ES-I3 (cell line): ENCODE data around the gene RASGRF1.

Experiments used
- H3K36me3 ChIP-seq: 2 replicates; pipeline ENCODE4 v1.6.1; 2013; ENCODE audit warnings: mild to moderate bottlenecking, low read length, control low read depth, moderate library complexity; ENCODE audit not compliant: insufficient read depth
- H3K4me1 ChIP-seq: 2 replicates; pipeline ENCODE4 v1.6.1; 2013; ENCODE audit warnings: mild to moderate bottlenecking, control low read depth, low read length; ENCODE audit not compliant: insufficient read depth
- H3K9ac ChIP-seq: 2 replicates; pipeline ENCODE4 v1.6.1; 2013; ENCODE audit warnings: low read depth, mild to moderate bottlenecking, low read length, moderate library complexity
- H3K9me3 ChIP-seq: 2 replicates; pipeline ENCODE4 v1.6.1; 2013; ENCODE audit warnings: mild to moderate bottlenecking, low read length, moderate library complexity; ENCODE audit not compliant: control insufficient read depth, insufficient read depth

Gene RASGRF1

DNA sequence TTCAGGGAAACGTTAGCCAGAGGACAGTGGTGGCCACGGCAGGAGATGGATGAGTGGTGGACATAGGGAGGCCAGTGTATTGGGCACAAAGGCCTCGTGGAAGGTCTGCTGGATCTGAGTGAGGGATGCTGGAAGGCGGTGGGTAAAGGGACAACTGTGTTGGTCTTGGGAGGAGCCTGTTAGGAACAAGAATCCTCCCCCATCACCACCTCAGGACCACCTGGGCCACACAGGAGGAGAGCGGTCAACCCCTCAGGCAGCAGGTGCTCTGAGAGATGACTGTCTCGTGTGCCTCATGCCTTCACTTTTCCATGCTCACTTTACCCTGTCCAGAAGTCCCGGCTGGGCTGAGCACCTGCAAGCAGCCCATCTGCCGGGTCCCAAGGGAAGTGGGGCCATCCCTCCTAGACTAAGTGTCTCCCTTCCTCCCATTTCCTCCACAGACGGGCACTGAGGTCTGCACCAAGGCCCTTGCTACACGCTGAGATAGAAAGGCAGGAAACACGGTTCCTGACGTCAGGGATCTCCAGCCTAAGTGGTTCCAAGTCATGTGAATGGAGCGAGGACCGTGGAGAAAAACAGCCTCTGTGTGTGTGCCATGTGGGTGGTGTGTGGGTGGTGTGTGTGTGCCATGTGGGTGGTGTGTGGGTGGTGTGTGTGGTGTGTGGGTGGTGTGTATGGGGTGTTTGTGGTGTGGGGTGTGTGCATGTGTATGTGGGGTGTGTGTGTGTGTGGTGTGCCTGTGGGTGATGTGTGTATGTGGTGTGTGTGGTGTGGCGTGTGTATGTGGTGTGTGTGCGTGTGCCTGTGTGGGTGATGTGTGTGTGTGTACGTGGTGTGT, 97.9 kb downstream of the RASGRF1 start:
- Histone ChIP-seq H3K36me3 (no peaks in the 10 kb centered on the region), H3K4me1 (peaks cover 9% of the 10 kb centered on the region; the same call in 1 of the 2 replicates), H3K9me3 (no peaks in the 10 kb centered on the region), H3K9ac (no peak overlapping the region)

DNA sequence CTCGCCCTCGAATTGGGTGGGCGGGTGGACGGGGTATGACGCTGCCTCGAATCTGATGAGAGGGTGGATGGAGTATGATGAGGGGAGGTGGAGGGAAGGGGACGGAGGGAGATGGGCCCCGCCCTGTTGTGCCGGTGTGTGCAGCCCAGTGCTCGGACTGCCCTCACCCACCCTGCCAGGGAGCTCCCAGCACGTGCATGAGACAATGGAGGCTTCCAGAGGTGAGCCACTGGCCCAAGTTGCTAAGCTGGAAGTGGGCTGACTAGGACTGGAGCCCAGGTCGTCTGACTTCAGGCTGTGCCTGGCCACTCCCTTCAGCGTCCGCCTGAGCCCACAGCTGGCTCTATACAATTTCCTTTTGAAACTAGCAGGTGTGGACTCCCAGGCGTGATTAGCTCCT, 98.7 kb downstream of the RASGRF1 start:
- Histone ChIP-seq H3K4me1 (peaks cover 9% of the 10 kb centered on the region; the same call in 1 of the 2 replicates), H3K36me3 (no peaks in the 10 kb centered on the region), H3K9ac (no peak overlapping the region), H3K9me3 (no peaks in the 10 kb centered on the region)

DNA sequence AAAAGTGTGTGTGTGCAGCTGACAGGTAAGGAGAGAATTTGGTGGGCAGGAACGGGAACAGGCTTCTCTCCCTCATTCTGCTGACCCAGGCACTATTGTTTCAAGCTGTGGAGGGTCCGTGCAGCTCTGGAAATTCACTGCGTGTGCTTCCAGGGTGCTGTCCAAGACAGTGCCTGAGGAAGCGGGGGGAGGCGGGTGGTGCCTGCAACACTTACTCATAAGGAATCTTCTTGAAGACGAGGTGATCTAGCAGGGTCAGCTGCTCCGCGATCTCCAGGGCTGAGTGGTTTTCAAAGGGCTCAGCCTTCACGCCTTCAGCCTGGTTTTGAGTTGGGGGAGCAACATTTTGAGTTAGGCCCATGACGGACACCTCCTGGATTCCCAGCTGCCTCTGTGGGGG, 99.1 kb downstream of the RASGRF1 start:
- H3K9me3 ChIP-seq: no peaks in the 10 kb centered on the region
- H3K4me1 ChIP-seq: peaks cover 9% of the 10 kb centered on the region; the same call in 1 of the 2 replicates
- no peaks in the 10 kb centered on the region for H3K36me3 ChIP-seq
- H3K9ac ChIP-seq: no peak overlapping the region

DNA sequence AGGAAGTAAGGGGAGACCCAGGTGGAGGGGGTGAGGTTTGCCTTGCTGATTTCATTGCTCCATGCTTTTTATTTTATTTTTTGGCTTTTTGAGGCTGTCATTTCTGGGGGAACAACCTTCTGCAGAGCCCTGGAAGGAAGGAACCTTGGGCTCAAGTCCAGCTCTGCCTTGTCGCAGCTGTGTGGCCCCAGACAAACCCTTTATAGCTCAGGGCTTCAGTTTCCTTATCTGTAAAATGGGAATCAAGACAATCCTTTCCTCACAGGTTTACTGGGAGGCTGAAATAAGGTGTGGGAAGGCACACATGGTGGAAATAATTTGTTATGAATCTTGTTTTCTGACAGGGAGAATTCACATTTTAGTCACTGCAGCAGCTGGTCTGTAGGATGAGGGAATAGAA, 100.3 kb downstream of the RASGRF1 start:
- H3K4me1 ChIP-seq: peaks cover 5% of the 10 kb centered on the region; the same call in 1 of the 2 replicates
- H3K9ac ChIP-seq: no peak overlapping the region
- H3K9me3 ChIP-seq: no peaks in the 10 kb centered on the region
- H3K36me3 ChIP-seq: no peaks in the 10 kb centered on the region

DNA sequence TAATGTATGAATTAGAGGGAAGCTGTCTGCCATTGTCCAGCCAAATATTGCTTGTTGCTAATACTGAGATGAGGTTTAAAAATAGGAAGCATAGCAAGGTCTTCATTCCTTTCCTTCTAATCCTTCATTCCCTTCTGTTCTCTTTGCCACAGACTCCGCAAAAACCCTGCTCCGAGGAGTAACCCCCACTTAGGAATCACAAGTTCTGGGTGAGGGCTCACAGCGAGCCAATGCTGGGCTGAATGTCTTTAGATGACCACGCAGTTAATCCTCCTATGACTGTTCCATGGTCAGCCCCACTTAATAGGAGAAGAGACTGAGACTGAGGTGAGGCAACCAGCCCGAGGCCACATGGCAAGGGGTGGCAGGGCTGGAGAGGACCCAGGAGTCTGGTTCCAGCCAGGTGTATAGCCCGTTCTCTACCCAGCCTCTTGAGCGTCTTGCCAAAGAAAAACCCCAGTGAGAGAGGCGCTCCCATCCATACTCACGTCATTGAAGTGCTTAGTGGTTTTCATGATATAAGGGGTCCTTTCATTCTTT, 100.8 kb downstream of the RASGRF1 start:
- H3K36me3 ChIP-seq: no peaks in the 10 kb centered on the region
- H3K9ac ChIP-seq: no peak overlapping the region
- H3K4me1 ChIP-seq: peaks cover 5% of the 10 kb centered on the region; the same call in 1 of the 2 replicates
- no peaks in the 10 kb centered on the region for H3K9me3 ChIP-seq

DNA sequence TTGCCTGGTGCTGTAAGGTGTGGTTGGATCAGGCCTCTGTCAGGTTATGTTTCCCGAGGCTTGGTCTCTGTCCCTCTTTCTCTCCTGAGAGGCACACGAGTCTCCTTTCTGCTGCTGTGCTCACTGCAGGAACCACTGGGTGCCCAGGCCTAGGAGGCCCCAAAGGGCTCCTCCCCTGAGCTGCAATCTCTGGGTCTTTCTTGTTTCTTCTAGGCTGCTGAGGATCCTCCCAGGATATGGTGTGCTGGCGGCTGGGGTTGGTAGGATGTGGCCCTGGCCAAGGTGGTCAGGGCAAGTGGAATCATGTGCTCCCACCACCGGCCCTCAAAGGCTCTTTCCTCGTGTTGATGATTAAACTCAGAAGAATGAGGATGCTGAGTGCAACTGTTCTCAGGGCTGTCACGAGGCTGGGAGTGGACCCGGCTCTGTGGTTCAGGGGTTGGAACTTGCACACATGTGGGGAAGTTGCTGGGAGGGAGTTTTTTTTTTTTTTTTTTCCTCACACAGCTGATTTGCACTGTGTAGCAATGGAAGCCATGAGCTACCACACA, 102.1 kb downstream of the RASGRF1 start:
- Histone ChIP-seq H3K36me3 (no peaks in the 10 kb centered on the region), H3K9ac (no peak overlapping the region), H3K4me1 (peaks cover 5% of the 10 kb centered on the region; the same call in 1 of the 2 replicates), H3K9me3 (no peaks in the 10 kb centered on the region)

DNA sequence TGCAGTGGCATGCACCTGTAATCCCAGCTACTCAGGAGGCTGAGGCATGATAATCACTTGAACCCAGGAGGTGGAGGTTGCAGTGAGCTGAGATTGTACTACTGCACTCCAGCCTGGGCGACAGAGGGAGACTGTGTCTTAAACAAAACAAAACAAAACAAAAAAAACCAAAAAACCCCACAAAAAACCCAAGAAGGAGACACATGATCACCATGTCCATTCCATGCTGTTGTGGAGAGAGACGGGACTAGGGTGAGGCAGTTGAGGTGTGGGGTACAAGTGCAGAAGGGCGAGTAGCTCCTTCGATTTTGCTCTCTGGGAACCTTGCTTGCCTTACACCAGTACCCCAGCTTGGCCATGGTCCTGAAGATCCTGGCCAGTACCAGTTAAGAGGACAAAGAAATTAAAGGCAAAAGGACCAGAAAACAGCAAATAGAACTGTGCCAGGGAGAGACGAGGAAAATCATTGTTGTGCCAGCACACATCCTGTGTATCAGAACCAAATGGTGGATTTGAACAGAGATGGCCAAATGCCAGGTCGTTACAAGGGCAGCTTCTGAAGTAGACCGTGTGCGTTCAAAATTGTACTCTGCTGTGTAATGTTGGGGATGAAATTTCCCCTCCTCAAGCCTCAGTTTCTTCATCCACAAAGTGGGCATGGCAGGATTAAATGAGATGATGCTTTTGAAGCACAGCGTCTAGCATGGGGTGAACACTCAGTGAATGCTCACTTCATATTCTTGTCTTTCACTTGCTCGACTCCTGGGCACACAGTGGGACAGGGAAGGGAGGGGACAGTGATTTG, 102.8 kb downstream of the RASGRF1 start:
- no peaks in the 10 kb centered on the region for H3K9me3 ChIP-seq
- no peaks in the 10 kb centered on the region for H3K36me3 ChIP-seq
- H3K4me1 ChIP-seq: peaks cover 5% of the 10 kb centered on the region; the same call in 1 of the 2 replicates
- H3K9ac ChIP-seq: no peak overlapping the region

DNA sequence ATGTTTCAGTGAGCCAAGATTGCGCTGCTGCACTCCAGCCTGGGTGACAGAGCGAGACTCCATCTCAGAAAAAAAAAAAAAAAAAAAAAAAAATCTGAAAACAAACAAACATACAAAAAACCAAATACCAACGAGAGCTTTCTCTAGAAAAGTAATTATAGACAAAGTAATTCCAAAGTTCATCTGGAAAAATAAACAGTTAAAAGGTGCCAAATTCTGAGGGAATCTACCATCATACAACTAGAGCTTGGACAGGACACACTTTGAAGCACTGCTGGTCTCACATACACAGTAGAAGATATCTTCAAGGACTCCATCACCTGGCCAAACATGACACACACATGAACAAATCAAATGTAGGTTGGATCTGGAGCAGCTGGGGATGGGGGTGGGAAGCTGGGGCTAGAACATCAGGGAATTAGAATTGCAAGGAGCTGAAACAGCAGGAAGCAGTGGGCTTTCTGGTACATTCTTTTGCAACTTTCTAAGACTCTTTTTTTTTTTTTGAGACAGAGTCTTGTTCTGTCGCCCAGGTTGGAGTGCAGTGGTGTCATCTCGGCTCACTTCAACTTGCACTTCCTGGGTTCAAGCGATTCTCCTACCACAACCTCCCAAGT, 104.6 kb downstream of the RASGRF1 start:
- peaks cover 5% of the 10 kb centered on the region; the same call in 1 of the 2 replicates for H3K4me1 ChIP-seq
- no peak overlapping the region for H3K9ac ChIP-seq
- no peaks in the 10 kb centered on the region for H3K9me3 ChIP-seq
- no peaks in the 10 kb centered on the region for H3K36me3 ChIP-seq

DNA sequence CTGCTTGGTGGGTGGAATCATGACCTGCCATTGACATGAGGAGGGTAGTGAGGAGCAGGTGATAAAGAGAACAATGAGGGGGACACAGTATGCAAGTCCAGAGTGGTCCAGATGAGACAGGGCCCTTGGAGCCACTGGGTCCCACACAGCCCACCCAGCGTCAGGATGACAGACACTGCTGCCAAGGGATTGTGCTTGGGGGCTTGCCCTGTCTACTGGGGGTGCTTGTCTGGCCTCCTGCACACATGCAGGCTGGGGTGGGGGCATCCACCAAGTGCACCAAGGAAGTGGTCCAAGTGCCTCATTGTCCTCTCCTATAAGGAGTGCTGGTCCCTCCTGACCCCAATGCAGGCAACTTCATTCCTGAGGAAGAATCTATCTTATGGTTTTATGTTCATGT, 106.5 kb downstream of the RASGRF1 start:
- no peaks in the 10 kb centered on the region for H3K36me3 ChIP-seq
- H3K4me1 ChIP-seq: peaks cover 5% of the 10 kb centered on the region; the same call in 1 of the 2 replicates
- H3K9me3 ChIP-seq: no peaks in the 10 kb centered on the region
- no peak overlapping the region for H3K9ac ChIP-seq

DNA sequence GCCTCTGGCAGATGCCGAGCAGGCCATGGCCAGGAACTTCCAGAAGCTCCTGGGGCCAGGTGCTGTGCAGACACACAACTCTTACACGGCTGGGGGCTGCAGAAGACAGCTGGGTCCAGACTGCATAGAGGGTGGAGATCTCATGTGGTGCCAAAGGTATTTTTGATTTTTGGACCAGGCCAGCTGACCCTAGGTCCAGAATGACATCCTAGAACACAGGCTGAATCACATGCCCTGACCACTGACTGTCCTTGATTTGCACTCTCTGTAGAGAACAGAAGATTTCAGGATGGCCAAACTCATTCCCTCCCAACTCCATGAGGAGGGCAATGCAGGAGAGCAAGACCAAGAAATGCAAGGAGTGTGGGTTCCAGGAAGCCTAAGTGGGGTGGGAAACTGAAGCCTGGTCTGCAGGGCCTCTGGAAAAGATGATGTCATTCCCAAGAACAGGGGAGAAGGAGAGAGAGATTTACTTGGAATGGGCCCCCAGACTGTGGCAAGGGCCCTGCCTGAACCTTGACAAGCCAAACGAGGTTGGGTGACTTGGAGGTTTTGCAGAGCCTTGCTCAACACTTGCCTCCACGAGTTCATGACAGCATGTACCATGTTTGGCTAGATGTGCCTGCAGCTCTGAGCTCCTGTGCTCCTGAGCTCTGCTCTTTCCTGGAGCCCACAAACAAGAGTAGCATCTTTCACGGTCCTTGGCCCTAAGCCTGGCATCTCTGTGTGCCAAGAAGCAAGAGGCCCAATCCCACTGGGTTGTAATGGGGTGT, 107.2 kb downstream of the RASGRF1 start:
- Histone ChIP-seq H3K4me1 (peaks cover 4% of the 10 kb centered on the region; the same call in 1 of the 2 replicates), H3K9me3 (no peaks in the 10 kb centered on the region), H3K36me3 (no peaks in the 10 kb centered on the region), H3K9ac (no peak overlapping the region)

DNA sequence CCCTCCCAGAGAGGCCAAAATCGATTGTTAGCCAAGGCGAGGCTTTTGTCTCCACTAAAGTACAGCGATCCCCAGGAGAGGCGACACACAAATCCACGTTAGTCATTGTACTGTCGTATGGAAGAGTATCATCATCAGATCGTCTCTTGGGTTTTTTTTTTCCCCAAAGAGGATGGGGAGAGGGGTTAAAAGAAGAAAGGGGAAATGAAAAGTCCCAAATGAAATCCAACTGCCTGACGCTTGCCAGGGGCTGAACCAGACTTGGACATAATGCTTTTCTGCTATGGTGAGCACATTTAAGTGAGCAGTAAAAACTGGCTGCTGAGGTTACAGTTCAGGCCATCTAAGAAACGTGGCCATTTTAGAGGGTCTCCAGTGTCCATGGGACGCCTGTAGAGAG, 107.8 kb downstream of the RASGRF1 start:
- H3K9ac ChIP-seq: no peak overlapping the region

DNA sequence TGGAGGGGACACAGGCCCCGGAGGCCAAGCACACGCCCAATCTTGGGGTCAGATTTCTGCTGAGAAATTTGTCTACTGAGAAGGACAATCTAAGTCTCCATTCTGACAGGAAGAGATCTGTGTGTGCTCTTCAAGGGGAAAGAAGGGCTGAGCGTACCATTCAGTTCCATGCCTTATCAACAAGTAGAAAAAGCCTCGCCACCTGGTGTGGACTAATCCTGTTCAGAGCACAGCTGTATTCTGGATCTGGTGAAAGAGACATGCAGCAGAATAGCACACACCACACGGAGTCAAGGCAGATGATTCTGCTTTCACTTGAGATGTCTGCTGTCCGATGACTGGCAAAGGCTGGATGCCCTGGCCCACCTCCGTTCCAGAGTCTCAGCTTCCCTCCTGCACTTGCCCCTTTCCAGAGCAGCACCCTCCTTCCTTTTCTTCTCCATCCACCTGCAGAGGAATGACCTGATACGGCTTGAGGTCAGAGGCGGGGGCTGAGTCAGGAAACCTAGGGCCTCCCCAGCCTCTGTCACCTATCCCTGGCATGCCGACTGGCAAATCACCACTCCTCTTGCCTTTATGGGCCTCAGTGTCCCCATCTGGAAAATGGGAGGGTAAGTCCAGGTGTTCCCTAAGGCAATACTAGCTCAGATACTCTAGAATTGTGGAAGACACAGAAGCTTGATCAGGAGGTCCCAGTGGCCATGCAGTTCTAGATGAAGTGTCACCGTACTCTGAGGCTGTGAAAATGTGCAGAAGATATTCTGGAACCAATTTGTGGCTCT, 108.9 kb downstream of the RASGRF1 start:
- Histone ChIP-seq H3K36me3 (no peaks in the 10 kb centered on the region), H3K9me3 (no peaks in the 10 kb centered on the region), H3K4me1 (no peaks in the 10 kb centered on the region), H3K9ac (no peak overlapping the region)

More for the DNA sequence above, 107.8 kb downstream of the RASGRF1 start:
- Histone ChIP-seq H3K9me3 (no peaks in the 10 kb centered on the region), H3K36me3 (no peaks in the 10 kb centered on the region), H3K4me1 (no peaks in the 10 kb centered on the region)
